GM06990 (cell line): ENCODE measurements around the gene TAF3.

ENCODE experiments used
- DNase-seq: peaks from one replicate; pipeline ENCODE4 v3.0.0-alpha.2; 2011; ENCODE audit not compliant: insufficient read length; ENCODE audit errors: extremely low read depth
- H3K27me3 ChIP-seq: replicated peaks from 2 replicates; pipeline ENCODE4 v1.6.0; 2011; ENCODE audit warnings: low read length; ENCODE audit not compliant: control insufficient read depth, insufficient read depth
- H3K36me3 ChIP-seq: 2 replicates; pipeline ENCODE4 v1.5.1; 2011; ENCODE audit warnings: low read length; ENCODE audit not compliant: control insufficient read depth, insufficient read depth
- H3K4me3 ChIP-seq: replicated peaks from 2 replicates; pipeline ENCODE4 v1.5.1; 2011; ENCODE audit warnings: low read depth, mild to moderate bottlenecking, control low read depth, low read length
- CTCF ChIP-seq: IDR thresholded peaks from 2 replicates; pipeline ENCODE4 v1.5.1; 2011; ENCODE audit warnings: low read length, control low read depth, mild to moderate bottlenecking, inconsistent platforms; ENCODE audit not compliant: insufficient read depth, poor library complexity, severe bottlenecking

TAF3 gene

GRCh38 chr10:7965457-7965856, 147.2 kb downstream of the TAF3 start:
- no peak for DNase-seq
- TF ChIP-seq CTCF = no peak
- Histone ChIP-seq H3K27me3 (no peaks in the 10 kb centered on the region), H3K4me3 (no peak overlapping the region), H3K36me3 (no peaks in the 10 kb centered on the region; the same call in 1 of the 2 replicates)

GRCh38 chr10:7967035-7967434, 148.7 kb downstream of the TAF3 start:
- TF ChIP-seq CTCF = no peak
- no peak for DNase-seq
- H3K4me3 ChIP-seq = no peak overlapping the region
- no peaks in the 10 kb centered on the region; the same call in 1 of the 2 replicates for H3K36me3 ChIP-seq
- H3K27me3 ChIP-seq = no peaks in the 10 kb centered on the region

GRCh38 chr10:7968510-7969112, 150.3 kb downstream of the TAF3 start:
- DNase-seq = no peak
- H3K27me3 ChIP-seq = no peaks in the 10 kb centered on the region
- H3K4me3 ChIP-seq = no peak overlapping the region
- H3K36me3 ChIP-seq = no peaks in the 10 kb centered on the region; the same call in 1 of the 2 replicates
- TF ChIP-seq CTCF = no peak

- Histone ChIP-seq H3K36me3 (no peaks in the 10 kb centered on the region; the same call in 1 of the 2 replicates), H3K4me3 (no peak overlapping the region), H3K27me3 (no peaks in the 10 kb centered on the region)
- DNase-seq = no peak
- TF ChIP-seq CTCF = no peak
These were observed 151.3 kb downstream of the TAF3 start for GRCh38 chr10:7969623-7970022.

GRCh38 chr10:7971949-7972348, 153.6 kb downstream of the TAF3 start:
- DNase-seq = no peak
- no peak overlapping the region for H3K4me3 ChIP-seq
- H3K27me3 ChIP-seq = no peaks in the 10 kb centered on the region
- no peak for TF ChIP-seq CTCF
- H3K36me3 ChIP-seq = no peaks in the 10 kb centered on the region; the same call in 1 of the 2 replicates

- TF ChIP-seq CTCF = no peak
- H3K27me3 ChIP-seq = no peaks in the 10 kb centered on the region
- H3K36me3 ChIP-seq = no peaks in the 10 kb centered on the region
- no peak for DNase-seq
- H3K4me3 ChIP-seq = no peak overlapping the region
These were observed 154.1 kb downstream of the TAF3 start for GRCh38 chr10:7972367-7972766.
